ENCODE results near the gene SERBP1.

SERBP1 gene

GRCh38 chr1:67367370-67368045 is 62.7 kb downstream of the SERBP1 start (continued):
- TF ChIP-seq ZBTB48 (tag by site-specific recombination; IDR thresholded peaks at IDR 0.05), result no peak
- no peak for TF ChIP-seq ZNF423 (tag by site-specific recombination; IDR thresholded peaks at IDR 0.05)
- TF ChIP-seq ZNF133 (tag by site-specific recombination; IDR thresholded peaks at IDR 0.05), result 0 out of 2 replicates have a peak, but pooled peaks have one; percentile 18
- TF ChIP-seq ZNF335 (tag by site-specific recombination; conservative IDR thresholded peaks at IDR 0.05), result no peak
- no peak for TF ChIP-seq ZNF624 (tag by site-specific recombination; IDR thresholded peaks at IDR 0.05)
- no peak for TF ChIP-seq PRDM2 (tag by site-specific recombination; IDR thresholded peaks at IDR 0.05; ENCODE audit: borderline replicate concordance)
- no peak for TF ChIP-seq ZNF175 (tag by site-specific recombination; IDR thresholded peaks at IDR 0.05)
- TF ChIP-seq, protein P1, sequence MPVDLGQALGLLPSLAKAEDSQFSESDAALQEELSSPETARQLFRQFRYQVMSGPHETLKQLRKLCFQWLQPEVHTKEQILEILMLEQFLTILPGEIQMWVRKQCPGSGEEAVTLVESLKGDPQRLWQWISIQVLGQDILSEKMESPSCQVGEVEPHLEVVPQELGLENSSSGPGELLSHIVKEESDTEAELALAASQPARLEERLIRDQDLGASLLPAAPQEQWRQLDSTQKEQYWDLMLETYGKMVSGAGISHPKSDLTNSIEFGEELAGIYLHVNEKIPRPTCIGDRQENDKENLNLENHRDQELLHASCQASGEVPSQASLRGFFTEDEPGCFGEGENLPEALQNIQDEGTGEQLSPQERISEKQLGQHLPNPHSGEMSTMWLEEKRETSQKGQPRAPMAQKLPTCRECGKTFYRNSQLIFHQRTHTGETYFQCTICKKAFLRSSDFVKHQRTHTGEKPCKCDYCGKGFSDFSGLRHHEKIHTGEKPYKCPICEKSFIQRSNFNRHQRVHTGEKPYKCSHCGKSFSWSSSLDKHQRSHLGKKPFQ (tag by site-specific recombination; IDR thresholded peaks at IDR 0.05), result no peak
- TF ChIP-seq, protein P2, sequence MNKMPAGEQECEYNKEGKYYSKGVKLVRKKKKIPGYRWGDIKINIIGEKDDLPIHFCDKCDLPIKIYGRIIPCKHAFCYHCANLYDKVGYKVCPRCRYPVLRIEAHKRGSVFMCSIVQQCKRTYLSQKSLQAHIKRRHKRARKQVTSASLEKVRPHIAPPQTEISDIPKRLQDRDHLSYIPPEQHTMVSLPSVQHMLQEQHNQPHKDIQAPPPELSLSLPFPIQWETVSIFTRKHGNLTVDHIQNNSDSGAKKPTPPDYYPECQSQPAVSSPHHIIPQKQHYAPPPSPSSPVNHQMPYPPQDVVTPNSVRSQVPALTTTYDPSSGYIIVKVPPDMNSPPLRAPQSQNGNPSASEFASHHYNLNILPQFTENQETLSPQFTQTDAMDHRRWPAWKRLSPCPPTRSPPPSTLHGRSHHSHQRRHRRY (tag by site-specific recombination; IDR thresholded peaks at IDR 0.05), result 0 out of 2 replicates have a peak, but pooled peaks have one; percentile 46
- TF ChIP-seq ZNF837 (tag by site-specific recombination; IDR thresholded peaks at IDR 0.05), result no peak
- TF ChIP-seq ZNF521 (tag by site-specific recombination; IDR thresholded peaks at IDR 0.05), result no peak
- TF ChIP-seq SP3 (tag by site-specific recombination; IDR thresholded peaks at IDR 0.05), result no peak
- no peak for TF ChIP-seq ZNF610 (tag by site-specific recombination; IDR thresholded peaks at IDR 0.05; ENCODE audit: borderline replicate concordance)
- no peak for TF ChIP-seq ZNF140 (tag by site-specific recombination; IDR thresholded peaks at IDR 0.05)
- TF ChIP-seq KLF1 (tag by site-specific recombination; IDR thresholded peaks at IDR 0.05), result no peak
- no peak for TF ChIP-seq ZNF174 (tag by site-specific recombination; IDR thresholded peaks at IDR 0.05)
- TF ChIP-seq, protein P3, sequence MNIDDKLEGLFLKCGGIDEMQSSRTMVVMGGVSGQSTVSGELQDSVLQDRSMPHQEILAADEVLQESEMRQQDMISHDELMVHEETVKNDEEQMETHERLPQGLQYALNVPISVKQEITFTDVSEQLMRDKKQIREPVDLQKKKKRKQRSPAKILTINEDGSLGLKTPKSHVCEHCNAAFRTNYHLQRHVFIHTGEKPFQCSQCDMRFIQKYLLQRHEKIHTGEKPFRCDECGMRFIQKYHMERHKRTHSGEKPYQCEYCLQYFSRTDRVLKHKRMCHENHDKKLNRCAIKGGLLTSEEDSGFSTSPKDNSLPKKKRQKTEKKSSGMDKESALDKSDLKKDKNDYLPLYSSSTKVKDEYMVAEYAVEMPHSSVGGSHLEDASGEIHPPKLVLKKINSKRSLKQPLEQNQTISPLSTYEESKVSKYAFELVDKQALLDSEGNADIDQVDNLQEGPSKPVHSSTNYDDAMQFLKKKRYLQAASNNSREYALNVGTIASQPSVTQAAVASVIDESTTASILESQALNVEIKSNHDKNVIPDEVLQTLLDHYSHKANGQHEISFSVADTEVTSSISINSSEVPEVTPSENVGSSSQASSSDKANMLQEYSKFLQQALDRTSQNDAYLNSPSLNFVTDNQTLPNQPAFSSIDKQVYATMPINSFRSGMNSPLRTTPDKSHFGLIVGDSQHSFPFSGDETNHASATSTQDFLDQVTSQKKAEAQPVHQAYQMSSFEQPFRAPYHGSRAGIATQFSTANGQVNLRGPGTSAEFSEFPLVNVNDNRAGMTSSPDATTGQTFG (tag by site-specific recombination; IDR thresholded peaks at IDR 0.05; ENCODE audit: borderline replicate concordance), result no peak
- TF ChIP-seq ZBTB21 (tag by site-specific recombination; IDR thresholded peaks at IDR 0.05), result no peak
- no peak for TF ChIP-seq ZNF555 (tag by site-specific recombination; conservative IDR thresholded peaks at IDR 0.05)
- no peak for TF ChIP-seq ZNF530 (tag by site-specific recombination; IDR thresholded peaks at IDR 0.05; ENCODE audit: low read depth)
- no peak for TF ChIP-seq ZNF449 (tag by site-specific recombination; IDR thresholded peaks at IDR 0.05)
- no peak for TF ChIP-seq ZNF776 (tag by site-specific recombination; IDR thresholded peaks at IDR 0.05; ENCODE audit: borderline replicate concordance)
- TF ChIP-seq KLF10 (tag by site-specific recombination; IDR thresholded peaks at IDR 0.05), result no peak
- no peak for TF ChIP-seq ZNF10 (tag by site-specific recombination; IDR thresholded peaks at IDR 0.05)
- TF ChIP-seq ZNF830 (tag by site-specific recombination; IDR thresholded peaks at IDR 0.05; ENCODE audit: low read depth), result no peak; the same call in 1 of the 2 replicates
- TF ChIP-seq ZSCAN23 (tag by site-specific recombination; IDR thresholded peaks at IDR 0.05), result no peak
- TF ChIP-seq ZNF548 (tag by site-specific recombination; IDR thresholded peaks at IDR 0.05), result no peak
- TF ChIP-seq ZNF48 (tag by site-specific recombination; IDR thresholded peaks at IDR 0.05), result no peak
- TF ChIP-seq SP7 (tag by site-specific recombination; IDR thresholded peaks at IDR 0.05), result no peak
